Activated naive CD8-positive, alpha-beta T cell (primary cell): ENCODE results near the gene C1orf105.

ENCODE experiments used
- H3K27ac Mint-ChIP-seq: one replicate; pipeline ENCODE4 v1.8.0; 2021; ENCODE audit warnings: mixed read lengths
- H3K27me3 Mint-ChIP-seq: one replicate; pipeline ENCODE4 v1.8.0; 2021; ENCODE audit warnings: mixed read lengths
- H3K36me3 Mint-ChIP-seq: one replicate; pipeline ENCODE4 v1.8.0; 2021; ENCODE audit warnings: mixed read lengths
- H3K4me1 Mint-ChIP-seq: one replicate; pipeline ENCODE4 v1.8.0; 2021; ENCODE audit warnings: low read depth, mixed read lengths
- H3K4me3 Mint-ChIP-seq: one replicate; pipeline ENCODE4 v1.8.0; 2021; ENCODE audit warnings: mild to moderate bottlenecking, mixed read lengths
- H3K9me3 Mint-ChIP-seq: one replicate; pipeline ENCODE4 v1.8.0; 2021; ENCODE audit warnings: low read depth, mixed read lengths

Gene C1orf105

GRCh38 chr1:172401892-172402291, 18.6 kb upstream of the C1orf105 start:
- Mint-ChIP-seq H3K27me3 (no peaks in the 10 kb centered on the region), H3K27ac (no peak overlapping the region), H3K4me3 (no peak overlapping the region), H3K36me3 (no peaks in the 10 kb centered on the region), H3K4me1 (peaks cover 54% of the 10 kb centered on the region), H3K9me3 (no peaks in the 10 kb centered on the region)

- Mint-ChIP-seq H3K27ac (no peak overlapping the region), H3K36me3 (no peaks in the 10 kb centered on the region), H3K4me1 (peaks cover 43% of the 10 kb centered on the region), H3K9me3 (no peaks in the 10 kb centered on the region), H3K27me3 (no peaks in the 10 kb centered on the region), H3K4me3 (no peak overlapping the region)
These were observed 17.5 kb upstream of the C1orf105 start for GRCh38 chr1:172402878-172403569.

- no peak overlapping the region for H3K4me3 Mint-ChIP-seq
- H3K27ac Mint-ChIP-seq: no peak overlapping the region
- no peaks in the 10 kb centered on the region for H3K27me3 Mint-ChIP-seq
- H3K9me3 Mint-ChIP-seq: no peaks in the 10 kb centered on the region
- H3K4me1 Mint-ChIP-seq: peaks cover 32% of the 10 kb centered on the region
- H3K36me3 Mint-ChIP-seq: no peaks in the 10 kb centered on the region
These were observed 16.4 kb upstream of the C1orf105 start for GRCh38 chr1:172404121-172404520.

- H3K36me3 Mint-ChIP-seq: no peaks in the 10 kb centered on the region
- peaks cover 14% of the 10 kb centered on the region for H3K4me1 Mint-ChIP-seq
- H3K27ac Mint-ChIP-seq: no peak overlapping the region
- no peak overlapping the region for H3K4me3 Mint-ChIP-seq
- no peaks in the 10 kb centered on the region for H3K27me3 Mint-ChIP-seq
- no peaks in the 10 kb centered on the region for H3K9me3 Mint-ChIP-seq
These were observed 14.6 kb upstream of the C1orf105 start for GRCh38 chr1:172405912-172406311.

- no peaks in the 10 kb centered on the region for H3K9me3 Mint-ChIP-seq
- no peak overlapping the region for H3K4me3 Mint-ChIP-seq
- no peaks in the 10 kb centered on the region for H3K36me3 Mint-ChIP-seq
- H3K27ac Mint-ChIP-seq: no peak overlapping the region
- peaks cover 7% of the 10 kb centered on the region for H3K4me1 Mint-ChIP-seq
- no peaks in the 10 kb centered on the region for H3K27me3 Mint-ChIP-seq
These were observed 13.5 kb upstream of the C1orf105 start for GRCh38 chr1:172406968-172407367.

- Mint-ChIP-seq H3K27me3 (no peaks in the 10 kb centered on the region), H3K4me1 (peaks cover 2% of the 10 kb centered on the region), H3K36me3 (peaks cover 4% of the 10 kb centered on the region), H3K4me3 (no peak overlapping the region), H3K27ac (no peak overlapping the region), H3K9me3 (no peaks in the 10 kb centered on the region)
These were observed 11.5 kb upstream of the C1orf105 start for GRCh38 chr1:172408958-172409357.

GRCh38 chr1:172410027-172410426, 10.5 kb upstream of the C1orf105 start:
- Mint-ChIP-seq H3K4me1 (peaks cover 2% of the 10 kb centered on the region), H3K36me3 (peaks cover 5% of the 10 kb centered on the region), H3K27ac (no peak overlapping the region), H3K9me3 (no peaks in the 10 kb centered on the region), H3K27me3 (no peaks in the 10 kb centered on the region), H3K4me3 (no peak overlapping the region)

- H3K4me3 Mint-ChIP-seq: no peak overlapping the region
- no peaks in the 10 kb centered on the region for H3K27me3 Mint-ChIP-seq
These were observed 8.6 kb upstream of the C1orf105 start for GRCh38 chr1:172411791-172412338.

GRCh38 chr1:172414331-172414730, 6.2 kb upstream of the C1orf105 start:
- H3K4me3 Mint-ChIP-seq: no peak overlapping the region
- H3K36me3 Mint-ChIP-seq: peaks cover 8% of the 10 kb centered on the region
- no peaks in the 10 kb centered on the region for H3K27me3 Mint-ChIP-seq
- H3K4me1 Mint-ChIP-seq: peaks cover 6% of the 10 kb centered on the region
- no peaks in the 10 kb centered on the region for H3K9me3 Mint-ChIP-seq
- H3K27ac Mint-ChIP-seq: no peak overlapping the region

More at GRCh38 chr1:172411791-172412338, 8.6 kb upstream of the C1orf105 start:
- H3K27ac Mint-ChIP-seq: no peak overlapping the region
- H3K4me1 Mint-ChIP-seq: no peaks in the 10 kb centered on the region
- no peaks in the 10 kb centered on the region for H3K9me3 Mint-ChIP-seq
- peaks cover 7% of the 10 kb centered on the region for H3K36me3 Mint-ChIP-seq

GRCh38 chr1:172416496-172417035, 3.9 kb upstream of the C1orf105 start:
- no peaks in the 10 kb centered on the region for H3K9me3 Mint-ChIP-seq
- H3K27me3 Mint-ChIP-seq: no peaks in the 10 kb centered on the region
- H3K27ac Mint-ChIP-seq: no peak overlapping the region
- no peak overlapping the region for H3K4me3 Mint-ChIP-seq
- peaks cover 11% of the 10 kb centered on the region for H3K4me1 Mint-ChIP-seq
- H3K36me3 Mint-ChIP-seq: peaks cover 8% of the 10 kb centered on the region

- no peaks in the 10 kb centered on the region for H3K27me3 Mint-ChIP-seq
- peaks cover 8% of the 10 kb centered on the region for H3K36me3 Mint-ChIP-seq
- no peak overlapping the region for H3K27ac Mint-ChIP-seq
- H3K4me1 Mint-ChIP-seq: peaks cover 11% of the 10 kb centered on the region
- H3K4me3 Mint-ChIP-seq: no peak overlapping the region
- H3K9me3 Mint-ChIP-seq: no peaks in the 10 kb centered on the region
These were observed 2.9 kb upstream of the C1orf105 start for GRCh38 chr1:172417557-172417956.

- no peaks in the 10 kb centered on the region for H3K9me3 Mint-ChIP-seq
- no peak overlapping the region for H3K4me3 Mint-ChIP-seq
- no peaks in the 10 kb centered on the region for H3K27me3 Mint-ChIP-seq
- no peak overlapping the region for H3K27ac Mint-ChIP-seq
- peaks cover 2% of the 10 kb centered on the region for H3K36me3 Mint-ChIP-seq
- H3K4me1 Mint-ChIP-seq: peaks cover 13% of the 10 kb centered on the region
These were observed 1.6 kb downstream of the C1orf105 start for GRCh38 chr1:172421974-172422604.

- H3K27me3 Mint-ChIP-seq: no peaks in the 10 kb centered on the region
- H3K4me3 Mint-ChIP-seq: no peak overlapping the region
- H3K27ac Mint-ChIP-seq: no peak overlapping the region
- H3K9me3 Mint-ChIP-seq: no peaks in the 10 kb centered on the region
- no peaks in the 10 kb centered on the region for H3K36me3 Mint-ChIP-seq
- peaks cover 13% of the 10 kb centered on the region for H3K4me1 Mint-ChIP-seq
These were observed 2.9 kb downstream of the C1orf105 start for GRCh38 chr1:172423336-172423735.

GRCh38 chr1:172425339-172425738, 4.9 kb downstream of the C1orf105 start:
- H3K27ac Mint-ChIP-seq: no peak overlapping the region

GRCh38 chr1:172427191-172427590, 6.7 kb downstream of the C1orf105 start:
- no peaks in the 10 kb centered on the region for H3K27me3 Mint-ChIP-seq
- no peak overlapping the region for H3K4me3 Mint-ChIP-seq
- no peaks in the 10 kb centered on the region for H3K36me3 Mint-ChIP-seq
- H3K9me3 Mint-ChIP-seq: no peaks in the 10 kb centered on the region
- H3K4me1 Mint-ChIP-seq: peaks cover 29% of the 10 kb centered on the region
- H3K27ac Mint-ChIP-seq: no peak overlapping the region

More at GRCh38 chr1:172425339-172425738, 4.9 kb downstream of the C1orf105 start:
- Mint-ChIP-seq H3K9me3 (no peaks in the 10 kb centered on the region), H3K36me3 (no peaks in the 10 kb centered on the region), H3K4me3 (no peak overlapping the region), H3K27me3 (no peaks in the 10 kb centered on the region), H3K4me1 (peaks cover 18% of the 10 kb centered on the region)
